Measurements from ENCODE around the gene ANXA2.

The ANXA2 gene

DNA sequence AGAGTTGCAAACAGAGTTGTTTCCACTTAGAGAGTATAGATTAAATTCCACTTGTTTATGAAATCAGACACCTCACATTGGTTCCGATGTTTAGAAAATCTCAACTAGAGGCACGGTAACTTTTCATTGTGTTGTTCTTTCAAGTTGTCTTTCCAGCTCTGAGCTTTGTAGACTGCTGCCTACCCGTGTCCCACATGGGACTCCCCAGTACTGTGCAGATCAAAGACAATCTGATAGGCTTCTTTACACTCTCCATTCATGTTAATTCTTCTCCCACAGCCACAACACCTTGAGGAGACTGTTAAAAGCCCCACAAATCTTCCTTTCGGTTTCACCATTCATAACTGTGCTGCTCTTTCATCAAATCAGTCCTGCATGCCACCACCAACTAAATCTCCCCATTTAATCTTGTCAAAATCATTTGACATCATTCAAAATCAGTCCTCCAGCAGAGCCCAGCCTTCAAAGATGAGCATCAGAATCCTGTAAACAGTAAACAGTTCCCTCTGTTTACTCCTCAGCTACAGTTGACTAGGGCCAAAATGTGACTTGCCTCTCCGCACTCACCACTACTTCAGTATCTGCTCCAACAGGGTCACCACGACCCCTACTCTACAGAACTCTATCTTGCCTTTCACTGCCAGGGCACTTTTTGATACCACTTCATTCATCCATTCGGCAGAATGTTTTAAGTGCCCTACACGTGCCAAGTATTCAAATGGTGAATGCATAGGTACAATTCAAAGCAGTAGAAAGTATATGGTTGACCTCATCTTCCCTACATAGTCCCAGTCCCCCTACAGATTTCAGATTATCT, 8.3 kb downstream of the ANXA2 start:
- peak overlapping the region; percentile 2; the same call in 1 of the 2 replicates for H3K4me3 ChIP-seq (ENCODE audit: low read depth, low read length)
- no peak for TF ChIP-seq CTCF (IDR thresholded peaks at IDR 0.05; ENCODE audit: low read depth, low read length, missing control alignments)
- no peak for DNase-seq (ENCODE audit: low read depth)

GRCh38 chr15:60387321-60387720, 10.5 kb downstream of the ANXA2 start:
- TF ChIP-seq CTCF (IDR thresholded peaks at IDR 0.05; ENCODE audit: low read depth, low read length, missing control alignments), result no peak
- no peak for DNase-seq (ENCODE audit: low read depth)
- no peak overlapping the region for H3K4me3 ChIP-seq (ENCODE audit: low read depth, low read length)

- DNase-seq (ENCODE audit: low read depth), result no peak
- H3K4me3 ChIP-seq (ENCODE audit: low read depth, low read length), result no peak overlapping the region
- no peak for TF ChIP-seq CTCF (IDR thresholded peaks at IDR 0.05; ENCODE audit: low read depth, low read length, missing control alignments)
Measured at GRCh38 chr15:60386615-60387014, 11.2 kb downstream of the ANXA2 start.

- no peak for DNase-seq (ENCODE audit: low read depth)
- TF ChIP-seq CTCF (IDR thresholded peaks at IDR 0.05; ENCODE audit: low read depth, low read length, missing control alignments), result no peak
- H3K4me3 ChIP-seq (ENCODE audit: low read depth, low read length), result no peak overlapping the region
Measured at GRCh38 chr15:60385620-60386552, 11.9 kb downstream of the ANXA2 start.

DNA sequence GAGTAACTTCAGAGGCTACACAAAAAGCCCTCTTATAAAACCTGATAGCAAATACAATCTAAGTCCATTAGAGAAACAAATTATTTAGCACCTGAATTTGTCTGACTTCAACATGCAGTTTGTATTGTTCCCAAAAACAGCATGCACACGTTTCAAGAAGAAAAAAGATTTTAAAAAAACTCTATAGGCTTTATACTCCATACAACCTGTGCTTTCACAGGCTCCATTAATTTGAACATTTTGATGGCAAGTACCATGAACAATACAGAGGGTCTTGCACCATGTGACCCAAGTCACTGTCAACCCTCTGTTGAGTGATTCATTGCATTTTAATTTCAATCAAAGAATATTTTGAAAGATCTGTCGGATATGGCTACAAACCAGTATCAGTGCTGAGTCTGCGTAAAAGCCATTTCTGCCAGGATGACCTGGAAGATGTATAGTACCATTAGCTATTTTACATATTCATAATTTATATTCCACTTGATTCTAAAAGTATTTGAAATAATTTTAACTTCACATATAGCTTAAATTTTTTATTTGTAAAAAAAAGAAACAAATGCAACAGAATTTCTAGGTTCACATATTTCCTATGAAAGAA, 13.2 kb downstream of the ANXA2 start:
- DNase-seq (ENCODE audit: low read depth), result no peak
- no peak for TF ChIP-seq CTCF (IDR thresholded peaks at IDR 0.05; ENCODE audit: low read depth, low read length, missing control alignments)

GRCh38 chr15:60384053-60384452, 13.7 kb downstream of the ANXA2 start:
- TF ChIP-seq CTCF (IDR thresholded peaks at IDR 0.05; ENCODE audit: low read depth, low read length, missing control alignments), result no peak
- no peak overlapping the region for H3K4me3 ChIP-seq (ENCODE audit: low read depth, low read length)
- no peak for DNase-seq (ENCODE audit: low read depth)

More for the DNA sequence above, 13.2 kb downstream of the ANXA2 start:
- no peak overlapping the region for H3K4me3 ChIP-seq (ENCODE audit: low read depth, low read length)
